GM12878 (cell line): ENCODE results near the gene ESRRB. TPM values are rescaled to one million over a fixed set of nuclear protein-coding genes. Genes with fewer than 3 reads are reported as not detected.

ENCODE experiments used
- BHLHE40 ChIP-seq, 2 experiments: fragments of 450-650 bp in 1 of 2; IDR thresholded peaks; 2 replicates each; pipeline ENCODE4 v1.6.1; 2011 to 2017; ENCODE audit warnings: low read depth in 2 of 2, borderline replicate concordance in 1 of 2, improper control_type of control experiment in 1 of 2, low read length in 1 of 2, mild to moderate bottlenecking in 1 of 2
- CTCF ChIP-seq, 3 experiments: IDR thresholded peaks in 2 of 3; conservative IDR thresholded peaks in 1 of 3; 2 replicates each; pipeline ENCODE4 v1.5.1; 2011; ENCODE audit warnings: low read depth in 3 of 3, low read length in 3 of 3, mild to moderate bottlenecking in 3 of 3, control low read depth in 2 of 3, moderate library complexity in 2 of 3, inconsistent platforms in 1 of 3, mixed read lengths in 1 of 3; ENCODE audit not compliant: control insufficient read depth in 2 of 3, insufficient read depth in 1 of 3; ENCODE audit errors: extremely low read depth in 1 of 3
- E4F1 ChIP-seq: fragments of 450-650 bp; IDR thresholded peaks from 2 replicates; pipeline ENCODE4 v1.6.1; 2018; ENCODE audit warnings: borderline replicate concordance, mild to moderate bottlenecking; ENCODE audit not compliant: partially characterized antibody
- JUND ChIP-seq: IDR thresholded peaks from 2 replicates; pipeline ENCODE4 v1.6.1; 2012; ENCODE audit warnings: low read depth, mild to moderate bottlenecking, low read length, improper control_type of control experiment, moderate library complexity
- NBN ChIP-seq: fragments of 450-650 bp; IDR thresholded peaks from 2 replicates; pipeline ENCODE4 v1.6.1; 2016
- NR2C1 ChIP-seq: fragments of 450-650 bp; IDR thresholded peaks from 2 replicates; pipeline ENCODE4 v1.6.1; 2017; ENCODE audit warnings: antibody characterized with exemption, mild to moderate bottlenecking, moderate library complexity
- RELA ChIP-seq: fragments of 450-650 bp; IDR thresholded peaks from 2 replicates; pipeline ENCODE4 v1.8.0; 2014; ENCODE audit warnings: borderline replicate concordance; ENCODE audit not compliant: partially characterized antibody
- ZNF217 ChIP-seq: fragments of 450-650 bp; IDR thresholded peaks from 2 replicates; pipeline ENCODE4 v1.6.1; 2017; ENCODE audit warnings: antibody characterized with exemption, mild to moderate bottlenecking
- polyA plus RNA-seq, 11 experiments: library from polyadenylated mRNA; depleted of rRNA in 4 of 11; unstranded in 6 of 11; stranded (reverse) in 5 of 11; fragments of >200 nt; fragmentation: Nextera tagmentation in 4 of 11; fragmentation: Illumina TruSeq in 1 of 11; extraction: Ambion mirVana in 4 of 11; extraction: Trizol in 1 of 11; gene quantifications; 1 replicate in 1 of 11; 2 replicates in 10 of 11; pipeline versions ENCODE4 v1.2.1 to v1.2.3, GENCODE V29; 2011 to 2016; ENCODE audit warnings: inconsistent platforms in 2 of 11, missing spikeins in 2 of 11, low read depth in 1 of 11
- total RNA-seq, 4 experiments: library from RNA; depleted of rRNA in 3 of 4; stranded (reverse); fragments of >200 nt in 3 of 4; fragmentation: Illumina TruSeq in 1 of 4; extraction: Trizol in 1 of 4; gene quantifications; 2 replicates each; pipeline versions ENCODE4 v1.2.1 to v1.2.3, GENCODE V29; 2013 to 2021
- TF ChIP-seq, protein P1 (sequence below): IDR thresholded peaks from 2 replicates; pipeline ENCODE4 v1.6.1; 2012; ENCODE audit warnings: improper control_type of control experiment, low read depth, low read length; ENCODE audit not compliant: insufficient replicate concordance

ESRRB gene
- total and polyA plus RNA-seq, 10 of the 15 experiments (the other 5 are each of a cell fraction or from before 2014, with no cell fraction given) = 0.03 to 0.73 (median 0.11) TPM; not detected in 6

DNA sequence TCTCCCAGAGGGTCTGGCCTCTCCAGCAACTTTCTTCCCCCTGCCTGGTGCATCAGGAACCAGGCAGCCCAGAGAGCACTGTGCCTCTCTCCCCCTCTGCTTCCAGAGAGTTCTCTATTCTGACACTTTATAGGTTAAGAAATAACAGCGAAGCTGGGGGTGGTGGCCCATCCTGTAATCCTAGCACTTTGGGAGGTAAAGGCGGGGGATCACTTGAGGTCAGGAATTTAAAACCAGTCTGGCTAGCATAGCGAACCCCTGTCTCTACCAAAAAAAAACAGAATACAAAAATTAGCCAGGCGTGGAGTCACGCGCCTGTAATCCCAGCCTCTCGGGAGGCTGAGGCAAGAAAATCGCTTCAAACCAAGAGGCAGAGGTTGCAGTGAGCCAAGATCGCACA, 58.3 kb downstream of the ESRRB start (continued):
- TF ChIP-seq, protein P1, sequence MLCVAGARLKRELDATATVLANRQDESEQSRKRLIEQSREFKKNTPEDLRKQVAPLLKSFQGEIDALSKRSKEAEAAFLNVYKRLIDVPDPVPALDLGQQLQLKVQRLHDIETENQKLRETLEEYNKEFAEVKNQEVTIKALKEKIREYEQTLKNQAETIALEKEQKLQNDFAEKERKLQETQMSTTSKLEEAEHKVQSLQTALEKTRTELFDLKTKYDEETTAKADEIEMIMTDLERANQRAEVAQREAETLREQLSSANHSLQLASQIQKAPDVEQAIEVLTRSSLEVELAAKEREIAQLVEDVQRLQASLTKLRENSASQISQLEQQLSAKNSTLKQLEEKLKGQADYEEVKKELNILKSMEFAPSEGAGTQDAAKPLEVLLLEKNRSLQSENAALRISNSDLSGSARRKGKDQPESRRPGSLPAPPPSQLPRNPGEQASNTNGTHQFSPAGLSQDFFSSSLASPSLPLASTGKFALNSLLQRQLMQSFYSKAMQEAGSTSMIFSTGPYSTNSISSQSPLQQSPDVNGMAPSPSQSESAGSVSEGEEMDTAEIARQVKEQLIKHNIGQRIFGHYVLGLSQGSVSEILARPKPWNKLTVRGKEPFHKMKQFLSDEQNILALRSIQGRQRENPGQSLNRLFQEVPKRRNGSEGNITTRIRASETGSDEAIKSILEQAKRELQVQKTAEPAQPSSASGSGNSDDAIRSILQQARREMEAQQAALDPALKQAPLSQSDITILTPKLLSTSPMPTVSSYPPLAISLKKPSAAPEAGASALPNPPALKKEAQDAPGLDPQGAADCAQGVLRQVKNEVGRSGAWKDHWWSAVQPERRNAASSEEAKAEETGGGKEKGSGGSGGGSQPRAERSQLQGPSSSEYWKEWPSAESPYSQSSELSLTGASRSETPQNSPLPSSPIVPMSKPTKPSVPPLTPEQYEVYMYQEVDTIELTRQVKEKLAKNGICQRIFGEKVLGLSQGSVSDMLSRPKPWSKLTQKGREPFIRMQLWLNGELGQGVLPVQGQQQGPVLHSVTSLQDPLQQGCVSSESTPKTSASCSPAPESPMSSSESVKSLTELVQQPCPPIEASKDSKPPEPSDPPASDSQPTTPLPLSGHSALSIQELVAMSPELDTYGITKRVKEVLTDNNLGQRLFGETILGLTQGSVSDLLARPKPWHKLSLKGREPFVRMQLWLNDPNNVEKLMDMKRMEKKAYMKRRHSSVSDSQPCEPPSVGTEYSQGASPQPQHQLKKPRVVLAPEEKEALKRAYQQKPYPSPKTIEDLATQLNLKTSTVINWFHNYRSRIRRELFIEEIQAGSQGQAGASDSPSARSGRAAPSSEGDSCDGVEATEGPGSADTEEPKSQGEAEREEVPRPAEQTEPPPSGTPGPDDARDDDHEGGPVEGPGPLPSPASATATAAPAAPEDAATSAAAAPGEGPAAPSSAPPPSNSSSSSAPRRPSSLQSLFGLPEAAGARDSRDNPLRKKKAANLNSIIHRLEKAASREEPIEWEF = no peak
- TF ChIP-seq RELA = no peak
- no peak for TF ChIP-seq NR2C1
- no peak for TF ChIP-seq BHLHE40 (IDR thresholded peaks at IDR 0.05; ENCODE audit: borderline replicate concordance in 1 of 2, low read depth in 2 of 2, low read length in 1 of 2)
- TF ChIP-seq JUND = no peak
- no peak for TF ChIP-seq CTCF (IDR thresholded peaks at IDR 0.05 in 2 of 3, conservative IDR thresholded peaks at IDR 0.05 in 1 of 3; ENCODE audit: control insufficient read depth in 2 of 3, extremely low read depth in 1 of 3, insufficient read depth in 1 of 3, low read depth in 3 of 3, low read length in 3 of 3)
- no peak for TF ChIP-seq ZNF217
- no peak for TF ChIP-seq NBN
- TF ChIP-seq E4F1 = no peak
- TF ChIP-seq, all 136 proteins: peak for 0
